HepG2 (cell line): ENCODE data around the gene COL18A1. TPM values are rescaled to one million over a fixed set of nuclear protein-coding genes. Genes with fewer than 3 reads are reported as not detected.

Experiments
- ADNP ChIP-seq: sonication (generic); formaldehyde crosslinking; IDR thresholded peaks from 2 replicates; pipeline ENCODE4 v1.4.0; 2020; ENCODE audit warnings: missing genetic modification reagents
- CERS6 ChIP-seq: sonication (generic); formaldehyde crosslinking; IDR thresholded peaks from 2 replicates; pipeline ENCODE4 v1.5.0; 2020; ENCODE audit warnings: missing genetic modification reagents
- ETS1 ChIP-seq: sonication (generic); formaldehyde crosslinking; IDR thresholded peaks from 2 replicates; pipeline ENCODE4 v1.4.0; 2020; ENCODE audit warnings: missing genetic modification reagents
- FOSL1 ChIP-seq: sonication (generic); formaldehyde crosslinking; IDR thresholded peaks from 2 replicates; pipeline ENCODE4 v1.9.0; 2021; ENCODE audit warnings: missing genetic modification reagents, borderline replicate concordance
- GABPB1 ChIP-seq: IDR thresholded peaks from 2 replicates; pipeline ENCODE4 v1.6.1; 2016; ENCODE audit warnings: mild to moderate bottlenecking, missing genetic modification reagents, moderate library complexity, missing compliant biosample characterization
- HMGA1 ChIP-seq: sonication (generic); formaldehyde crosslinking; conservative IDR thresholded peaks from 2 replicates; pipeline ENCODE4 v1.4.0; 2020; ENCODE audit warnings: missing genetic modification reagents
- HOXA5 ChIP-seq: sonication (generic); formaldehyde crosslinking; IDR thresholded peaks from 2 replicates; pipeline ENCODE4 v1.4.0; 2020; ENCODE audit warnings: missing genetic modification reagents
- IKZF1 ChIP-seq: fragments of 450-650 bp; IDR thresholded peaks from 2 replicates; pipeline ENCODE4 v1.7.1; 2016
- MBNL3 ChIP-seq: fragments of 250-450 bp; sonication (Bioruptor Pico); conservative IDR thresholded peaks from 2 replicates; pipeline ENCODE4 v1.8.0; 2022; ENCODE audit warnings: mild to moderate bottlenecking, inconsistent platforms
- NONO ChIP-seq, 2 experiments: fragments of 450-650 bp in 1 of 2; sonication (generic) in 1 of 2; formaldehyde crosslinking in 1 of 2; IDR thresholded peaks in 1 of 2; conservative IDR thresholded peaks in 1 of 2; 2 replicates each; pipeline versions ENCODE4 v1.6.1 to v1.8.0; 2017 to 2022; ENCODE audit warnings: mild to moderate bottlenecking in 1 of 2, missing genetic modification reagents in 1 of 2, moderate library complexity in 1 of 2
- NR2F2 ChIP-seq: IDR thresholded peaks from 2 replicates; pipeline ENCODE4 v1.6.1; 2012; ENCODE audit warnings: low read depth, inconsistent platforms, borderline replicate concordance
- RCOR2 ChIP-seq: IDR thresholded peaks from 2 replicates; pipeline ENCODE4 v1.6.1; 2016; ENCODE audit warnings: missing biosample characterization, missing genetic modification reagents
- SMAD3 ChIP-seq: sonication (generic); formaldehyde crosslinking; IDR thresholded peaks from 2 replicates; pipeline ENCODE4 v1.4.0; 2020; ENCODE audit warnings: missing genetic modification reagents
- ZMYM3 ChIP-seq: sonication (generic); formaldehyde crosslinking; IDR thresholded peaks from 2 replicates; pipeline ENCODE4 v1.5.1; 2020; ENCODE audit warnings: mild to moderate bottlenecking, missing genetic modification reagents
- ZNF160 ChIP-seq: sonication (generic); formaldehyde crosslinking; IDR thresholded peaks from 2 replicates; pipeline ENCODE4 v1.8.0; 2022; ENCODE audit warnings: mild to moderate bottlenecking, inconsistent platforms, missing genetic modification reagents
- ZNF263 ChIP-seq: sonication (generic); formaldehyde crosslinking; IDR thresholded peaks from 2 replicates; pipeline ENCODE4 v1.4.0; 2020; ENCODE audit warnings: missing genetic modification reagents
- ZNF383 ChIP-seq: sonication (generic); formaldehyde crosslinking; IDR thresholded peaks from 2 replicates; pipeline ENCODE4 v1.4.0; 2020; ENCODE audit warnings: missing genetic modification reagents, mild to moderate bottlenecking, borderline replicate concordance
- ZNF501 ChIP-seq: sonication (generic); formaldehyde crosslinking; IDR thresholded peaks from 2 replicates; pipeline ENCODE4 v1.5.1; 2020; ENCODE audit warnings: mild to moderate bottlenecking, moderate library complexity, missing genetic modification reagents
- ZNF615 ChIP-seq: sonication (generic); formaldehyde crosslinking; IDR thresholded peaks from 2 replicates; pipeline ENCODE4 v1.5.0; 2020; ENCODE audit warnings: mild to moderate bottlenecking, missing genetic modification reagents, borderline replicate concordance
- ZNF619 ChIP-seq: sonication (generic); formaldehyde crosslinking; IDR thresholded peaks from 2 replicates; pipeline ENCODE4 v1.4.0; 2020; ENCODE audit warnings: mild to moderate bottlenecking, missing genetic modification reagents
- ZNF670 ChIP-seq: sonication (generic); formaldehyde crosslinking; IDR thresholded peaks from 2 replicates; pipeline ENCODE4 v1.8.0; 2022; ENCODE audit warnings: mild to moderate bottlenecking, missing genetic modification reagents, borderline replicate concordance
- ZNF780A ChIP-seq: sonication (generic); formaldehyde crosslinking; IDR thresholded peaks from 2 replicates; pipeline ENCODE4 v1.8.0; 2022; ENCODE audit warnings: mild to moderate bottlenecking, missing genetic modification reagents, moderate library complexity
- ZNF782 ChIP-seq: sonication (generic); formaldehyde crosslinking; IDR thresholded peaks from 2 replicates; pipeline ENCODE4 v1.4.0; 2020; ENCODE audit warnings: missing genetic modification reagents, mild to moderate bottlenecking, borderline replicate concordance
- polyA plus RNA-seq, 8 experiments: library from polyadenylated mRNA; depleted of rRNA in 3 of 8; stranded (reverse) in 7 of 8; unstranded in 1 of 8; fragments of >200 nt; fragmentation: Illumina TruSeq in 4 of 8; extraction: Trizol in 4 of 8; gene quantifications; 2 replicates each; pipeline versions ENCODE4 v1.2.1 to v1.2.3, GENCODE V29; 2011 to 2016; ENCODE audit warnings: low read depth in 4 of 8, missing spikeins in 1 of 8, mixed read lengths in 1 of 8; ENCODE audit not compliant: insufficient read depth in 1 of 8
- total RNA-seq, 5 experiments: library from RNA; depleted of rRNA; stranded (reverse); fragments of >200 nt; fragmentation: Illumina TruSeq; extraction: Trizol; gene quantifications; 2 replicates each; pipeline ENCODE4 v1.2.3, GENCODE V29; 2016; ENCODE audit warnings: low read depth in 1 of 5
- TF ChIP-seq, protein P1 (sequence below): sonication (generic); formaldehyde crosslinking; IDR thresholded peaks from 2 replicates; pipeline ENCODE4 v1.4.0; 2020; ENCODE audit warnings: missing genetic modification reagents
- TF ChIP-seq, protein P2 (sequence below): sonication (generic); formaldehyde crosslinking; IDR thresholded peaks from 2 replicates; pipeline ENCODE4 v1.4.0; 2020; ENCODE audit warnings: low read depth, mild to moderate bottlenecking, missing genetic modification reagents
- TF ChIP-seq, protein P3 (sequence below): IDR thresholded peaks from 2 replicates; pipeline ENCODE4 v1.6.1; 2016

The COL18A1 gene
- total and polyA plus RNA-seq, 2 of the 13 experiments (the other 11 are each of a cell fraction or from before 2014, with no cell fraction given), result 79.0 to 102 TPM

DNA sequence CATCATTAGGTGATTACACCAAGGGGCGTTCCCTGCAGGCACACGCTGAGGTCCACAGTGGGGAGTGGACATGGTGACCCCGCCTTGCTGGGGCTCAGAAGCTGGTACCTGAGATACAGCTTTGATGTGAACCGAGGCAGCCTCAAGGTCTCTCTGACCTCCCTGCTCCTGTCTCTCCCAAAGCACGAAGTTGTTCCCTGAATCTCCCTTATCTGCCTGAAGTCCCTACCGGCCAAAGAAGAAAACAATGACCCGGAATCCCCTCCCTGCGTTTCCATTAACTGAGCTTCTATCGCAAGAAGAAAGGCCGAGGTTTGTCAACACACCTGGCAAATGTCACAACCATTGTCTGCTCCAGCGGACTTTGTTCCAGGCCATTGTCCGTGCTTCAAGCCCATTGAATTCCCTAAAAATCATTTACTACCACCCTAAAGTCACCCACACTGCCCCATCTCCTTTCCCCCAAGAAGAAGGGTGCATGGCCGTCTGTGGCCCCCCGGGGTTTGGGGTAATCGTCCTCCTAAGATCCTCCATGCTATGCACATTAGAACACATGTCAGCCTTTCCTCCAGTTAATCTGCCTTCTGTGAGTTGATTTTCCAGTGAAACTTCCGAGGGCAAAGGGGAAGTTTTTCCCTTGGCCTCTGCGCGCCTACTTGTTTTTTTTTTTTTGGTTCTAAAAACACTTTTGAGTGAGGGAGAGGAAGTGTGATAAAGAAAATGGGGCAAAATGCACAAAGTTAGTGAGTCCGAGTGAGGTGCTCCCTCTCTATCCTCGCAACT lies 48.1 kb upstream of the COL18A1 start (continued):
- TF ChIP-seq ADNP, result no peak
- no peak for TF ChIP-seq ZNF615 (CRISPR knock-in tag)
- no peak for TF ChIP-seq FOSL1
- peak; percentile 55; the same call in 1 of the 2 replicates for TF ChIP-seq RCOR2 (CRISPR knock-in tag)
- TF ChIP-seq, protein P1, sequence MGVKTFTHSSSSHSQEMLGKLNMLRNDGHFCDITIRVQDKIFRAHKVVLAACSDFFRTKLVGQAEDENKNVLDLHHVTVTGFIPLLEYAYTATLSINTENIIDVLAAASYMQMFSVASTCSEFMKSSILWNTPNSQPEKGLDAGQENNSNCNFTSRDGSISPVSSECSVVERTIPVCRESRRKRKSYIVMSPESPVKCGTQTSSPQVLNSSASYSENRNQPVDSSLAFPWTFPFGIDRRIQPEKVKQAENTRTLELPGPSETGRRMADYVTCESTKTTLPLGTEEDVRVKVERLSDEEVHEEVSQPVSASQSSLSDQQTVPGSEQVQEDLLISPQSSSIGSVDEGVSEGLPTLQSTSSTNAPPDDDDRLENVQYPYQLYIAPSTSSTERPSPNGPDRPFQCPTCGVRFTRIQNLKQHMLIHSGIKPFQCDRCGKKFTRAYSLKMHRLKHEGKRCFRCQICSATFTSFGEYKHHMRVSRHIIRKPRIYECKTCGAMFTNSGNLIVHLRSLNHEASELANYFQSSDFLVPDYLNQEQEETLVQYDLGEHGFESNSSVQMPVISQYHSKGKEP (CRISPR knock-in tag), result no peak
- TF ChIP-seq HOXA5, result no peak
- no peak for TF ChIP-seq SMAD3 (CRISPR knock-in tag)
- TF ChIP-seq CERS6 (CRISPR knock-in tag), result no peak
- no peak for TF ChIP-seq ZNF782 (CRISPR knock-in tag)
- no peak for TF ChIP-seq GABPB1 (CRISPR knock-in tag)
- no peak for TF ChIP-seq ZNF619 (CRISPR knock-in tag)
- TF ChIP-seq ZNF383 (CRISPR knock-in tag), result no peak
- TF ChIP-seq, protein P2, sequence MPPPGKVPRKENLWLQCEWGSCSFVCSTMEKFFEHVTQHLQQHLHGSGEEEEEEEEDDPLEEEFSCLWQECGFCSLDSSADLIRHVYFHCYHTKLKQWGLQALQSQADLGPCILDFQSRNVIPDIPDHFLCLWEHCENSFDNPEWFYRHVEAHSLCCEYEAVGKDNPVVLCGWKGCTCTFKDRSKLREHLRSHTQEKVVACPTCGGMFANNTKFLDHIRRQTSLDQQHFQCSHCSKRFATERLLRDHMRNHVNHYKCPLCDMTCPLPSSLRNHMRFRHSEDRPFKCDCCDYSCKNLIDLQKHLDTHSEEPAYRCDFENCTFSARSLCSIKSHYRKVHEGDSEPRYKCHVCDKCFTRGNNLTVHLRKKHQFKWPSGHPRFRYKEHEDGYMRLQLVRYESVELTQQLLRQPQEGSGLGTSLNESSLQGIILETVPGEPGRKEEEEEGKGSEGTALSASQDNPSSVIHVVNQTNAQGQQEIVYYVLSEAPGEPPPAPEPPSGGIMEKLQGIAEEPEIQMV, result no peak
- TF ChIP-seq ZNF670, result no peak
- no peak for TF ChIP-seq NONO (IDR thresholded peaks at IDR 0.05)
- TF ChIP-seq NONO (CRISPR knock-in tag; conservative IDR thresholded peaks at IDR 0.05), result no peak
- no peak for TF ChIP-seq ZNF780A
- TF ChIP-seq ZNF263 (CRISPR knock-in tag), result peak; percentile 74; the same call in 1 of the 2 replicates
- TF ChIP-seq, protein P3, sequence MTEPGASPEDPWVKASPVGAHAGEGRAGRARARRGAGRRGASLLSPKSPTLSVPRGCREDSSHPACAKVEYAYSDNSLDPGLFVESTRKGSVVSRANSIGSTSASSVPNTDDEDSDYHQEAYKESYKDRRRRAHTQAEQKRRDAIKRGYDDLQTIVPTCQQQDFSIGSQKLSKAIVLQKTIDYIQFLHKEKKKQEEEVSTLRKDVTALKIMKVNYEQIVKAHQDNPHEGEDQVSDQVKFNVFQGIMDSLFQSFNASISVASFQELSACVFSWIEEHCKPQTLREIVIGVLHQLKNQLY (CRISPR knock-in tag), result no peak
- TF ChIP-seq MBNL3 (CRISPR knock-in tag), result no peak
- no peak for TF ChIP-seq ZMYM3
- TF ChIP-seq ETS1 (CRISPR knock-in tag), result no peak
- TF ChIP-seq HMGA1 (CRISPR knock-in tag), result no peak
- TF ChIP-seq NR2F2, result no peak
- peak; percentile 66; the same call in 1 of the 2 replicates for TF ChIP-seq ZNF501 (CRISPR knock-in tag)
- TF ChIP-seq ZNF160 (CRISPR knock-in tag), result no peak
- TF ChIP-seq IKZF1, result no peak
